HG03135 (cell line): ENCODE data around the gene DEXI.

Source experiments
- ATAC-seq: cut with Tn5 transposase; IDR thresholded peaks from one replicate; pipeline ENCODE4 v1.9.1; 2021; ENCODE audit warnings: mild to moderate bottlenecking, moderate library complexity; ENCODE audit not compliant: unreplicated experiment

Gene DEXI

DNA sequence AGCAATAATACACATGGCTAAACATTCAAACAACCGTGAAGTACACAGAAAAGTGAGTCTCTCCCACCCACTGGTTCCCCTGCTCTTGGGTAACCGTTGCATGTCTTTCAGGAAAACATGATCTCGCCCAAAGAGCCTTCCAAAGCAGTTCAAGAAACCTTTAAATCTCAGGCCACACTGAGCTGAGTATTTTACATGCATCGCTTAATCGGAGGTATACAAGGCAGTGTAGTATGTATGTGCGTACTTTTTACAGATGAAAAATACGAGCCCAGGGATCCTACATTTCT, 741 bp upstream of the DEXI start:
- no peak for ATAC-seq

DNA sequence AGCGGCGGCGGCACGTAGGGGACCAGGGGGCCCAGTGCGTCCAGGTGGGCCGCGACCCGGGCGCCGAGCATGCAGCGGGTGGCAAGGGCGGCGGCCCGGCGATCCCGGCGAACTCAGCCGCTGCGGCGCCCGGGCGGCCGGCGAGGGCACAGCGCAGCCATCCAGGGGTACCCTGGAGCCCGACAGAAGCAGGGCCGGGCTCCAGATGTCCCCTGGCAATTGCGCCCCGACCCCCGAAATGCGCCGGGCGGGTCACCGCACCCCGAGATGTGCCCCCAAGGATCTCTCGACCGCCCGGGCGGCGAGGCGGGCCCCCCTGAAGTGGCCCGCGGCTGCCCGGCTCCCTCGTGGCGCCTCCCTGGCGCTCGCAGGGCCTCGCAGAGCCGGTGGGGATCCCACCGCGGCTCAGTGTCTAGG, 325 bp downstream of the DEXI start:
- peak; percentile 11 for ATAC-seq

DNA sequence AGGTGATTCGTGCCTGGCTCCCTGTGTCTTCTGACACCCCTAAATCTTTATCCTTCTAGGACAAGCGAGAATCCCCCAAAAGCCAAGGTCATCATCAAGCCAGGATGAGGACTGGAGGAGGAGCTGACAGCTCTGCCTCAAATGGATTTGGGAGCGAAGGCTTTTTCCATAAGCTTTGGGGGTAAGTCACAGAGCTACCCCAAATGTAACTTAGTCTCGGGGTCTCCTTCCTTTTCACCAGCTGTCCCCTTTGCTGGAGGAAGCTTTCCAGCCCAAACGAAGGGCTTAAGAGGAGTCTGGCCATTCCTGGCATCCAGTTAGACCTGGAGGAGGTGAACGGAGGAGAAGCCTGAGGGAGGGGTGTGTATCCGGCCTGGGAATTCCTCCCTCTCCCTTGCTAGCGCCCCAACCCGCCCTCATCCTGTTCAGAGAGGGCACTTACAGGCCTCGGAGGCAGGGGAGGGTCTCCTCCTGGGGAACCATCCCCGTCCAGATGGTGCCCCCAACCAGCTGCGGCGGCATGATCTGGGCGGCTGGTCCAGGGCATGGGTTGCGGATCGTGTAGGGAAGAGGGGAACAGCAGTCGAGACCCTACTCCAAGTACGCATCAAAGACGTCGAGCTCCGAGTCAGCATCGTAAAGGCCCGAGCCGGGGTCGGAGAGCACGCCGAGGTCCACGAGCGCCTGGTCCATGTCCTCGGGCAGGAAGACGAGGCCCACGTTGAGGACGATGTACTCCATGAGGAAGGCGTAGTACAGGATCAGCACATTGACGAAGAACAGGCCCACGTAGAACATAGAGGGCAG, 938 bp downstream of the DEXI start:
- peak; percentile 1 for ATAC-seq

DNA sequence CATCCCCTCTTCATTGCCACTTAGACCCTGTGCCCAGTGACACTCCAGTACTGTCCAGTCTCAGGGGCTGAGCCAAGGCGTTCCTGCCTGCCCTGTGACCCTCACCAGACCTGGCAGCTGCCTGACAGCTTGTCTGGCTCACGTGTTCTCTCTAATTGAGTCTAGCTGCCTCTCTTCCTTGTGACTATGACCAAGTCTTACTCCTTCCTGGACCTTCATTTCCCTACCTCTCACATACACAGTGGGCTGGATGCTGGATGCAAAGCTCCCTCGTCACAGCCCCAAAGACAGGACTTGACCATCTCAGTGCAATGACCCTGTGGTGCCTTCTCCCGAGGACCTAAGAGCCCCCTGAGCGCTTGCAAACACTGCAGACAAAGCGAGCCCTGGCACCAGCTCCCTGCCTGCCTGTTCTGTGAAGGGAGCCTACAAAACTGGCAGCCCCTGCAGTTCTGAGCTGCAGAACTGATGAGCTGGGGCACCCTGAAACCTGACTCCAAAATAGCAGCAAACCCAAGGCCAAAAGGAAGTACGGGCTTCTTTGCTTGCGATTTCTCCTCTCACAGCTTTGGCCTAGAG, 1.7 kb downstream of the DEXI start:
- no peak for ATAC-seq

DNA sequence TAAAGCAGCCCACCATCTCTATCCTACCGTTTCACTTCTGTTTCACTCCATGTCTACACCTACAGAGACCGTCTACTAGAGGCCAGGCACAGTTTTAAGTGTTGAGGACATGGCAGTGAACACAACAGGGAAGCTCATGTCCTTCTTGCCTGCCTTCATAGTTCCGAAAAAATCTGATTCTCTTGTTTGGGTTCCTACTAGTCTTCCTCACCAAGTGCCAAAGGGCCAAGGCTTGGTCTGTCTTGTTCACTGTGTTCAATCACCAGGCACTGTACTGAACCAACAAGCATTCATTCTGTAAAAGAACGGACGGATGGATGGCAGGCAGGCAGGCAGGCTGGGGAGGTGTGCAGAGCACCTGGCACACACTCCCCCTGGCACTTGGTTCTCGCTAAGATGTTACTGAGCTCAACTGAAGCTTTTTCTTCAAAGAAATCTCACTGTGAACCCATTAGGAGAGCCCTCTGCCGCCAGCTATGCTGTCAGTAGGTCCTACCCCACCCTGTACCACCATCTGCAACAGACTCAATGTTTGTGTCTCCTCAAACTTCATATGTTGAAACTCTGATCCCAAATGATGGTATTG, 2.5 kb downstream of the DEXI start:
- ATAC-seq: no peak

DNA sequence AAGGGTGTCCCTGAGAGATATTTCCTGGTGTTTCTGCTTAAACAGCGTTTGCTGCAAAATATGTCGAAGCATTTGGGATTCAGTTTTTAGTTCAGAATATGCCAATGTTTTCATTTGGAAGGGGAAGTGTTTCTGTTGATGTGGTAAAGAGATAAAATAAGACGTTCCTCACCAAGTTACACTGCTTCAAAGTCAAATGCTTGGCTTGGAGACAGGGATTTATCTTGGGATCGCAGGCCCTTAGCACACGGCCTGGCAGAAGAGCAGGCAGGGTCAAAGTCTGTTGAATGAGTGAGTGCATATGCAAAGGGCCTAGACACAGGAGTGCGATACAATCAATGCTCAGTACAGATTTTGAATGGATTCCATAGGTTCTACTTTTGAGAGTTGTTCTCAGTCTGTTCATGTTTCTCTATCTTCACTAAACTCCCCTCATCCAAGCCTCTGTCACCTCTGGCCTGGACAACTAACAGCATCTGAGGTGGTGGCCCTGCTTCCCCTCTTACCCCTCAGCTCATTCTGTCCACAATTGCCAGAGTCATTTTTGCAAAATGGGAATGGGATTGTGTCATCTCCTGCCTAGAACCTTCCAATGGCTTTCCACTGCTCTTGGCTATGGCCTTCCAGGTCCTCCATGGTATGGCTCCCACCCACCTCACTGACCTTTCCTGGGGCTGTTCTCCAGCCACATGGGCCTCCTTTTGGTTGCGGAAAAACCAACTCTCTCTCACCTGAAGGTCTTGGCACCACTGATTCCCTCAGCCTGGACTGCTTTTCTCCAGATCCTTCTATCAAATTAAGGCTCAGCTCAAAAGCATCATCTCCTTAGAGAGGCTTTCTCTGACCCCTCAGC, 3.2 kb downstream of the DEXI start:
- no peak for ATAC-seq

DNA sequence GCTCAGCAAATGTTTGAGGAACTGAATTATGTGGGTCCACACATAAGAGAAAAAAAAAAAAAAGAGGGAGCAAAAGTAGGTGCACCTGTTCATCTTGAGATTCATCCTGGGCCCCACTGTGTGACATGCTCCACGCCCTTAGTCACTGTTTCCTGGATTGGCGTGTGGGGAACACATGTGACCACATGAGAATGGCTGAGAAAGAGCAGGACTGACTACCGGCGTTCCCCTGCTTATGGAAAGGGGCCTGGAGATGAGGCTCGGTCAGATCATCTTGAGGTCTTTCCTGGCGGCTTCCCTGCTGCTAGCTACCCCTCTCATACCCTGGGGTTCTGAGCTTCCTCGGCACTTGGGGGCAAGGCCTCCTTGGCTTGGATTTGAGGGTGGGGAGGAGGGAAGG, 3.9 kb downstream of the DEXI start:
- ATAC-seq: no peak

DNA sequence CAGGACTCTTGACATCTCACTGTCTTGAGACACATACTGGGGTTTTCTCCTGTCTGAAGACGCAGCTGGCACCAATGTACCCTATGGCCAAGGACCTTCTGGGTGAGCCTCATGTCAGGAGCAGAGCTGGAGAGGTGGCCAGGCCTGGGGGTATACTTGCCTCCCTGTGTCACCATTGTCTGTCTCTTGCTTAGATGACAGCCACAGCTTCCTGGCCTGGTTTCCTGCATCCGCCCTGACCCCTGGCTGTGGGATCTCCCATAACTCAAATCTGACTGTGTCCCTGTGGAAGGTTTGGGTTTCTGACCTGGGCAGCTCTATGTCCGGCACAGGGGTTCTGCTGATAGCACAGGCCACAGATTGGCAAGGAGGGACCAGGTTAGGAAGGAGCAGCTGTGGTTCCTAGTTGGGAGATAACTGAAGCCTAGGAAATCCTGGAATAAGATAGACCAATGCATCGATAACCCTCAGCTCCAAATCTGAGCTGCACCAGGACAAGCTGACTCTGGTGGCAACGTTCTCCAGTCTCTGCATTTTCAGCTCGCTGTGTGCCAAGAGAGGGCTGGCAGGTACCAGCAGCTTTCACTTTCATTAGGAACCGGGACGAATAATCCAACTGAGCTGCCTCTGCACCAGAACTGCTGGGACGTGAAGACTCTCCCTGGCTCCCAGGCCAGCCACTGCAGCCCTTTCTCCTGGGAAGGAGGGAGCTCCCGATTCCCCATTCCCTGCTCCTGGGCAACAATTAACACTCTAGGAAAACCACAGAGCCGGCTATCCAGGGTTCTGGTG, 5.0 kb downstream of the DEXI start:
- no peak for ATAC-seq

DNA sequence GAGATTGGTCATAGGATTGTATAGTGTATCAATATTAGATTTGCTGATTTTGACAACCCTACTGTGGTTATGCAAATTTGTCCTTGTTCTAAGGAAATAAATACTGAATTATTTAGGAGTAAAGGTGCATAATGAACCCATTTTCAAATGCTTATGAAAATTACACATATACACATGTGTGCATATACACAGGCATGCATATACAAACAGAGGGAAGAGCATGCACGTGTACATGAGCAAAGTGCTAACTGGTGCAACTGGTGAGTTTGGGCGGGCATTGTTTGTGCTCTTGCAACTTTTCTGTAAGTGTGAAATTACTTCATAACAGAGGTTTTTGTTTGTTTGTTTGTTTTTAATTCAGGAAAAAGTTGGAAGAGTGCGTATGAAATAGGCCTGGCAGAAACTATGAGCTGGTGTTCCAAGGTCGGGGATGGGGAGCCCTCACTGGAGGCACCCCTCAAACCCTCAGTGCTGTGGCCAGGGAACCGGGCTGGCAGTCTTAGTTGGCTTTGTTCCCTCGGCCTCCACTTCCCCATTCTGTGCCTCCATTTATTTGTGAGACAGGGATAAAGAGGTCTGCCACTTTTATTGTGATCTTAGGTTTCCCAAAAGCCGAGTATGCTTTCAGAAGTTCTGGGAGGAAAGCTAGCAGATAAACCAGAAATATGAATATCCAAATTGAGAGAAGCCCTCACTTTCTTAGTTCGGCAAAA, 5.8 kb downstream of the DEXI start:
- no peak for ATAC-seq

DNA sequence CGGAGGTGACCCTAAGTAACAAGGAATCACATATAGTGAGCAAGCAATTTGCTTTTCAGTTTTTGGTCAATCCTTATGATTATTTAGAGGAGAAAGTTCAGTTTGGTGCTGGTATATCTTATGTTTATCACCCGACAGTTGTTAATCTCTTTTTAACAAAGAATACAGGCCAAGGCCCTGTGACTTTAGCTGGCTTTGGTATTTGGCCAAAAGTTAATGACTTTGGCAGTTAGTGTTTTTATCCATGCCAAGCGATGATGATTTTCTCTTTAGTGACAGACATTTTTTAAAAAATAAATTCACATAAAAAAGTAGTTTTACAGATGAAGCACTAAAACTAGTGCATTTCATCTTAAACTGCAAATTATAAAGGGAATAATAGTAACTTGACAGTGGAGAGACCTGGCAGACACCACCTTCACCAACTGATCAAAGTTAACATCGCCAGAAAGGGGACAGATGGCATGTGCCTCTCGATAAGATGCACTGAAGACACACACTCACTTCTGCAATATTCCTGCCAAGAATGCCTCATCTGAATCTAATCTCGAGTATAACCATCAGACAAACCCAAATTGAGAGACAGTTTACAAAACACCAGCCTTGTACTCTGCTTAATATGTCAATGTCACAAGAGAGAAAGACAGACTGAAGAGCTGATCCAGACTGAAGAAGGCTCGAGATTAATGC, 6.9 kb downstream of the DEXI start:
- ATAC-seq: no peak

DNA sequence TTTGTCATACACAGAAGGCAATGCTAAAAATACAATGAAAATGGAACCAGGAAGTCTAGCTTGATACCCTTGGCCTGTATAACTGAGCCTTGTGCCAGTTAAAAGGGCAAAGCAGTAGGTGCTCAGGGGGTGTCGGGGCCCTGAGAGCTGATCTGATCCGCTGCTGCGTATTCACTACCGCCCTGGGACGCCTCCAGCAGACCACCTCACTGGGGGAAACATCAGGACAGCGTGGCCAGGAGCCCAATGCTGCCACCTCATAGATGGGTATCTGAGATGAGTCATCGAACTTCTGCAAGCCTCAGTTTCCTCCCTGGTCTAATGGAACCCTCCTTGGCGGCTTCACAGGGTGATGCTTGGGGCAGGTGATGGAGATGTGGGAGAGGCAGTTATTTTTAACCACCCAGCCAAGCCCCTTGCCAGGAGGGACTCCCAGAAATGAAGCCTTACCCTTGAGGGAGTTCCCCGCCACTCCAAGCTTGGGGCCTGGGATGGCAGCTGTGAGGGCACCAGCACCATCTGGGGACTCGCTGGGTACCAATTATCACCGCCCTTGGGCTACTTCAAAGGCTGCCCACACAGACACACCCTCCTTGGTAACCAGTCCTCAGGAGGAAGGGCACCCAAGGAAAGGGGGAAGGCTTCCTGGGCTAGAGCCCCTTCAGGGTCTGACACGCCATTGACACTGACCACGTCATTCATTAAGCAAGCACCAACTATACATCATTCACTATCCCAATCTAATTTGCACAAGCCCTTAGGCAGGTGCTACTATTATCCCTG, 7.8 kb downstream of the DEXI start:
- no peak for ATAC-seq

DNA sequence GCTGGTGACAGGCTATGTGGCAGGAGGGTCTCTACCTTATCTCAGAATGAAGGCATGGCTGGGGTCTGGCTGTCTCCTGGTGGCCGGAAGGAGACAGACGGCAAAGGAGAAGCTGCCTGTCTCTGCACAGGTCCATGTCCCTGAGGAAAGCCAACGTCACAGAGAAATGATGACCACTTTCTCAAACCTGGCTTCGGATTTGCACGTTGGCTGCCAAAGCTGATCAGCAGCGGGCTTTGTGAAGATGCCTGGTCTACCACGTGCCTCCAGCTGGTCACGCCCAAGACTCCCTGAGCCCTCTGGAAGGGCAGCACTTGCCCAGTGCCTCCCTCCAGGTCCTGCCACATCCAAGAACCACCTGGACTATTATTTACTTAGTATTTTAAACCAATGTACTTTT, 8.4 kb downstream of the DEXI start:
- no peak for ATAC-seq

DNA sequence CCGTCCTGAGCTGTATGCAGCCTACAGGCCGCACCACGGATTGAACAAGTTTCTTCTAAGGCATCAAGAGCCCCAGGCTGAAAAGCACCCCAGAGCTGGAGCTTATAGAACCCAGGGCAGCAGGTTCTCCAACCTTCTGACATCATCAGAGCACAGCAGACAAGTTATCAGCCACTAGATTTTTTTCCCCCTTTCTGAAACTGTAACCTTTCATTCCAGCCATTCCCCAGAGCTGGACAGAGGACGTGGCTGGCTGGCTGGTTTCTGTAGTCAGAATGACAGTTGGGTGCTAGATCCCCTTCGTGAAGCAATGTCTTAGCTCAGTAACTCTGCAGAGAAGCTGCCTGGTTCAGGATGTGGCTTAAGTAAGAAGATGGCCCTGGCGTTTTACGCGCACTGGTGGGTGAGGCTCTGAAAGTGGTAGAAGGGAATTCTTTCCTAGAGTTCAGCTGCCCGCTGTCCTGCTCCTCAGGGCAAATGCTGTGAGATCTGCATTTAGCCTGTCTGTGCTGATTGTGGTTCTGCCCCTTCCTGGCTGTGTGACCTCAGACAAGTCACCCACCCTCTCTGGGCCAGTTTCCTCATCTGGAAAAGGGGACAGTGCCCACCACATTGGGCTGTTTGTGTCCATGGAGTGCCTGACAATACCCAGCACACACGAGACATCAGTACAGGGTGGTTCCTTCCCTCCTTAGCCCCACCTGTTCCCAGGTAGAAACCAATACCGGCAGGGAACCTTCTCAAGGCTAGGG, 9.1 kb downstream of the DEXI start:
- no peak for ATAC-seq

DNA sequence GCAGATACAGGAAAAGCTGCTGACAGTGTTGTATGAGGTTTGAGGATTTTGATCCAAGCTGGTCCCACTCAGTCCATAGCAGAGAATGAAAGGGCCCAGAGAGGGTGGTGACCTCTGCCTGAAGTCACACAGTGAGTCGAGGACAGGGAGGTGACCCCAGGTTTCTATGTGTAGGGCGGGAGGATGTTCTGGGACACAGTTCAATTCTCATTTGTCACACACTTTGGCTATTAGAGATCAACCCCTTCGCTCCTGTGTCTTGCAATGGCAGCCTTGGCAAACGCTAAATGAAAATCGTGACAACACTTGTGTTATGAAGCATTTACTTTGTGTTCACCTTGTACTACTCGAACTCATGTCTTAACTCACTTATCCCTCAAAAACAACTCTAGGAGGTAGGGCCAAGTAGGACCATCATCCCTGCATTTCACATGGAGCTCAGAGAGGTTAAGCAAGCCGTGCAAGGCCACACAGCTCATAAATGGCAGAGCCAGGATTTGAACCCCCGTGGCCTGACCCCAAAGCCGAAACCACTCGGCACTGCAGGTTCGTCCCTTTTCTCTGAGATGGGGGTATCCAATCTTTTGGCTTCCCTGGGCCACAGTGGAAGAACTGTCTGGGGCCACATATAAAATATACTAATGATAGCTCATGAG, 10.2 kb downstream of the DEXI start:
- ATAC-seq: no peak

DNA sequence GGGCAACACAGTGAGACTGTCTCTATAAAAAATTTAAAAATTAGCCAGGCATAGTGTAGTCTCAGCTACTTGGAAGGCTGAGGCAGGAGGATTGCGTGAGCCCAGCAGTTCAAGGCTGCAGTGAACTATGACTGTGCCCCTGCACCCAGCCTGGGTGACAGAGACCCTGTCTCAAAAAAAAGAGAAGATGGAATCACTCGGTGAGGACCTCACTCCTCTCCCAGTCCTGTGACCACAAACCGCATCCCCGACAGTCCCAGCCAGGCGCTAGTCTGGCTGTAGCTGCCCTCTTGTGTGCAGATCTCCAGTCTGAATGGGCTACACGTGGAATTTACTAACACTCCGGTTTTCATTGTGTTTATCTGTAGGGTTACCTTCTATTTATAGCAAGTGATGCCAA, 11.1 kb downstream of the DEXI start:
- ATAC-seq: no peak

DNA sequence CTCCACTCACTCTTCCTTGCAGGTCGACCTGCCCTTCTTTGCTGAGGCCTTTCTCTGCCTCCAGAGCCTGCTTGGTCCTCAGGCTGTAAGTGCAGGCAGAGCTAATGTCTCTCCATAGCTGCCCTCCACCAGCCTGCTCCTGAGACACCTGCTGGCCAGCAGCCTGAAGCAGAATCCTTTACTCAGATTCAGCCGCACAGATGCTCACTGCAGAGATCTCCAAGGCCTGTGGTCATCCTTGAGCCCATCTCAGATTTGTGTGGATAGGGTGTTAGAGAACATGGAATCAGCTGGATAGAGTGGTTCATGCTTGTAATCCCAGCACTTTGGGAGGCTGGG, 11.5 kb downstream of the DEXI start:
- ATAC-seq: no peak

DNA sequence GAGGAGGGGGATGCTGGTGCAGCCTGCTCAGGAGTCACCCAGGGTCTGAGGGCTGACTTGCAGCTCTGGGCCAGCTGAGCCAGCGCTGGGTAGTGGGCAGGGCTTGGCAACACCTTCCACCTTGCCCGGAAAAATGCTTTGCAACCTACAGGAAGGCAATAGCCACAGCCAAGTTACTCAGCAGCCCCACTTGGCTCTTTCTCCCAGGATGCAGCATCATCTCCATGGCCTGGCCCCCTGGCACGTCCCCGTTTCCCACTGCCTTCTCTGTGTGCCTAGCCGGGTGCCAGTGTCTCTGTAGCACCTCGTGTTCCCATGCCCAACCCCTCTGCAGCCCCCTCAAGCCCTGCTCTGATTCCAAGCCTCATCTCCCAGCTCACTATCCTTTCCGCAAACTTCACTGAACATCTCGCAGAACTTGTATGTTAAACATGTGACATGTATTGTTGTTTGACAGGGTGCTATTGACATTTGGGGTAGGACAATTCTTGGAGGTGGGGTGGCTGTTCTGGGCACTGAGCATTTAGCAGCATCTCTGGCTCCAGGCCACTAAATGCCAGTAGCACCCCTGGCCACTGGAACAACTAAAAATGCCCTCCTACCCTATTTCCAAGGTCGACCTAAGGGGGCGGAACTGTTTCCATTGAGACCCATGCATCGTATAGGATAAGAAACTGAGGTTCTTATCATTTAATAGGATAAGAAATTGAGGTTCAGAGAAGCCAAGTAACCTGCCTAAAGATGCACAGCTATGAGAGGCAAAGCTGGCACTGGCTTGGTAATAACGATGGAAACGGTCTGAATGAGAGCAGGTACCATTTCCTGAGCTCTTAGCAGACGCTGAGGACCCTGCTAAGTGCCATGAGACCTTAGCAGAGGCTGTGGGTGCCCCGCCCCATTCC, 12.2 kb downstream of the DEXI start:
- no peak for ATAC-seq
